Uterus (tissue), 4 donors: ENCODE measurements around the gene GDF9. TPM values are rescaled to one million over a fixed set of nuclear protein-coding genes. Genes with fewer than 3 reads are reported as not detected.

ENCODE experiments used
- DNase-seq, 2 donors: peaks; one replicate each; pipeline ENCODE4 v3.0.0-alpha.2; 2019 to 2020
- H3K27ac ChIP-seq, 2 donors: fragments of 200-600 bp; sonication (generic); 1 replicate in 1 of 2; 2 replicates in 1 of 2; pipeline ENCODE4 v1.5.1; 2016 to 2018
- H3K27me3 ChIP-seq, 2 donors: fragments of 200-600 bp; sonication (generic); one replicate each; pipeline ENCODE4 v1.5.1; 2018 to 2019; ENCODE audit warnings: control low read depth in 1 of 2
- H3K36me3 ChIP-seq, 2 donors: fragments of 200-600 bp; sonication (generic); one replicate each; pipeline ENCODE4 v1.5.1; 2019; ENCODE audit warnings: control low read depth in 1 of 2
- H3K4me1 ChIP-seq, 2 donors: fragments of 200-600 bp; sonication (generic); one replicate each; pipeline ENCODE4 v1.5.1; 2018 to 2019; ENCODE audit warnings: control low read depth in 1 of 2
- H3K4me3 ChIP-seq, 2 donors: fragments of 200-600 bp; sonication (generic); 1 replicate in 1 of 2; 2 replicates in 1 of 2; pipeline ENCODE4 v1.5.1; 2018 to 2019; ENCODE audit warnings: mild to moderate bottlenecking in 1 of 2
- H3K9me3 ChIP-seq, 2 donors: fragments of 200-600 bp; sonication (generic); one replicate each; pipeline ENCODE4 v1.5.1; 2019; ENCODE audit warnings: control low read depth in 1 of 2
- POLR2A ChIP-seq, 2 donors: fragments of 450-650 bp; IDR thresholded peaks; one replicate each; pipeline ENCODE4 v1.6.1; 2016; ENCODE audit warnings: antibody characterized with exemption in 2 of 2, mild to moderate bottlenecking in 1 of 2, moderate library complexity in 1 of 2
- intact Hi-C: fragments of 100-400 bp; cut with DNase I; formaldehyde crosslinking; loops from one replicate; pipeline ENCODE4 v1.15.1; 2023; ENCODE audit warnings: low total_unique reads
- total RNA-seq, 4 donors: library from RNA; depleted of rRNA in 3 of 4; stranded (reverse); fragments of >200 nt in 3 of 4; gene quantifications; one replicate each; pipeline versions ENCODE4 v1.1.0 to v1.2.4, GENCODE V29; 2014 to 2023
- TF ChIP-seq, protein P1 (sequence below), 4 experiments: fragments of 200-600 bp in 2 of 4; fragments of 450-650 bp in 2 of 4; sonication (generic) in 2 of 4; IDR thresholded peaks; one replicate each; pipeline ENCODE4 v1.5.1; 2016 to 2019; ENCODE audit warnings: antibody characterized with exemption in 4 of 4, mild to moderate bottlenecking in 2 of 4, moderate library complexity in 1 of 4
- donor health status: DM: yes; HTN: yes; CAD: no.

The GDF9 gene
- total RNA-seq, 4 donors from 2014 or later = 0.18 to 1.8 (median 0.62) TPM; not detected in 1

DNA sequence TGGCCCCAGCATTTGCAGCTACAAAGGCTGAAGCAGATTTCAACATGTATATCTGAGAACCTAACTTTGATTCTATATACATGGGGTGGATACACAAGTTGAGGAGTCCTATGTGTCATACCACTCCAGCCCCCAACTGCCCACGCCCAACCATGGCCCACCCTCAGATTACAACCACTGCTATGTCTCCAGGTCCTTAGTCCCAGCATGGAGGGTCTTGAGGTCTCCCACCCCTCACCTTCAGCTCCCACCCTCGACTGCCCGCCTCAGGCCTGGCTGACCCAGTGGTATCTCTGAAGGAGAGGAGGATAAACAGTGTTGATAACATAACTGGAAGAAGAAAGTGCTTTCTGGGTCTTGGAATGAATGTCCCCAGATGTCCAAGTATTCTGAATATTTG lies 44.9 kb downstream of the GDF9 start:
- H3K4me1 ChIP-seq = peaks cover 0 to 3% of the 10 kb centered on the region in 2 donors
- H3K36me3 ChIP-seq = no peaks in the 10 kb centered on the region
- TF ChIP-seq POLR2A (IDR thresholded peaks at IDR 0.05) = no peak
- TF ChIP-seq, protein P1, sequence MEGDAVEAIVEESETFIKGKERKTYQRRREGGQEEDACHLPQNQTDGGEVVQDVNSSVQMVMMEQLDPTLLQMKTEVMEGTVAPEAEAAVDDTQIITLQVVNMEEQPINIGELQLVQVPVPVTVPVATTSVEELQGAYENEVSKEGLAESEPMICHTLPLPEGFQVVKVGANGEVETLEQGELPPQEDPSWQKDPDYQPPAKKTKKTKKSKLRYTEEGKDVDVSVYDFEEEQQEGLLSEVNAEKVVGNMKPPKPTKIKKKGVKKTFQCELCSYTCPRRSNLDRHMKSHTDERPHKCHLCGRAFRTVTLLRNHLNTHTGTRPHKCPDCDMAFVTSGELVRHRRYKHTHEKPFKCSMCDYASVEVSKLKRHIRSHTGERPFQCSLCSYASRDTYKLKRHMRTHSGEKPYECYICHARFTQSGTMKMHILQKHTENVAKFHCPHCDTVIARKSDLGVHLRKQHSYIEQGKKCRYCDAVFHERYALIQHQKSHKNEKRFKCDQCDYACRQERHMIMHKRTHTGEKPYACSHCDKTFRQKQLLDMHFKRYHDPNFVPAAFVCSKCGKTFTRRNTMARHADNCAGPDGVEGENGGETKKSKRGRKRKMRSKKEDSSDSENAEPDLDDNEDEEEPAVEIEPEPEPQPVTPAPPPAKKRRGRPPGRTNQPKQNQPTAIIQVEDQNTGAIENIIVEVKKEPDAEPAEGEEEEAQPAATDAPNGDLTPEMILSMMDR (IDR thresholded peaks at IDR 0.05) = no peak
- DNase-seq = no peak
- H3K27ac ChIP-seq = no peak overlapping the region
- intact Hi-C loops = loop anchor here (10.0 kb wide), 1 partner anchor 63 kb away; no protein-coding TSS in a partner anchor
- H3K4me3 ChIP-seq = no peak overlapping the region
- no peaks in the 10 kb centered on the region for H3K9me3 ChIP-seq
- no peaks in the 10 kb centered on the region for H3K27me3 ChIP-seq

DNA sequence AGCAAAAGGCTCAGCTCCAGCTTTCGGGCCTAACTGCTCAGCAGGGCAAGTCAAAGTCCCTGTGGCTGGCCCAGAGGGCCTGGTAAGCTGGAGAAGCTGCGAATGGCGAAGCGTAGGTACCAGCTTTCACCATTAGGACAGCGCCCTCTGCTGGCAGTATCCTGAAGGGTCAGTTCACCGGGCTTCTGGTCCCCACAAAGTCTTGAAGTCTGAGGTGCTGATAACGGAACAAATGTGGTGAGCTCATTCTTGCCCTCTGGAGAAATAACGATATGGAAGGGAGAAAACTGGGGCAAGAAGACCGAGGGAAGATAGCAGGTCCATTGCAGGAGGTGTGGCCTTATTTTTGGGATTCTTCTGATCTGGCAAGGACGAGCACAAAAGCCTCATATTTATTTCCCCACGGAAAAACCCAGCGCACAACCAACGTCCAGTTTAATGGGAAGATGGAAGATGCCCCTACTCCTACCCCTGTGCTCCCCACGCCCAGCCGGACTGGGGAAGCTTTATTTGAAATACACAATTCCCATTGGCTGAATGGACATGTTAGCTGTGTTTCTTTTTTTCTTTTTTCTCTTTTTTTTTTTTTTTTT lies 46.0 kb downstream of the GDF9 start:
- no peak overlapping the region for H3K4me3 ChIP-seq
- peak overlapping the region in 1 of 2 donors; percentile 30 for H3K27ac ChIP-seq
- peak; percentile 86 to 91 for DNase-seq
- TF ChIP-seq, protein P1 (IDR thresholded peaks at IDR 0.05) = peak; percentile 84 to 86 (median 84)
- no peak for TF ChIP-seq POLR2A (IDR thresholded peaks at IDR 0.05)
- H3K4me1 ChIP-seq = peaks cover 0 to 3% of the 10 kb centered on the region in 2 donors
- no peaks in the 10 kb centered on the region for H3K27me3 ChIP-seq
- intact Hi-C loops = loop anchor here (10.0 kb wide), 1 partner anchor 65 kb away; no protein-coding TSS in a partner anchor
- no peaks in the 10 kb centered on the region for H3K36me3 ChIP-seq
- H3K9me3 ChIP-seq = no peaks in the 10 kb centered on the region

DNA sequence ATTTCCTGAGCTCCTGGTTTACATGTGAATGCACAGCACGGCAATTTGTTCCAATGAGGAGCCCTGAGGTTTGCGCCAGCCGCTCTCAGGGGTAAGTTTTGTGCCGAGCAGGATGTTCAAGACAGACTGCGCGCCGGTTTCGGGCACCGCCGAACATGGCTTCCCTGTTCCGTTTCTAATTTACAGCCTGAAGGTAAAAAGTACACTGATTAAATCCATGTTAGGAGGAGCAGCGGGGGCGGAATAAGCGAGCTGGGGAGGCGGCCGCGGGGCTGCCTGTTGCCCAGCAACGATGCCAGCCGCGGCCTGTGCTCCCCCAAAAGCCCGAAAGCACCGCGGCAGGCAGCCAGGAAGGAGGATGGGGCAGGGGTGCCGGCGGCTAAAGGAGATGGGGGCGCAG lies 46.8 kb downstream of the GDF9 start:
- Histone ChIP-seq H3K4me1 (peaks cover 0 to 3% of the 10 kb centered on the region in 2 donors), H3K4me3 (peak overlapping the region; percentile 9 to 11), H3K27ac (peak overlapping the region in 1 of 2 donors; percentile 30), H3K27me3 (peaks cover 0 to 3% of the 10 kb centered on the region in 2 donors), H3K9me3 (no peaks in the 10 kb centered on the region), H3K36me3 (no peaks in the 10 kb centered on the region)
- DNase-seq = peak in 1 of 2 donors; percentile 21
- TF ChIP-seq POLR2A (IDR thresholded peaks at IDR 0.05) = no peak
- TF ChIP-seq, protein P1 (IDR thresholded peaks at IDR 0.05) = no peak
- intact Hi-C loops = no loop called here

DNA sequence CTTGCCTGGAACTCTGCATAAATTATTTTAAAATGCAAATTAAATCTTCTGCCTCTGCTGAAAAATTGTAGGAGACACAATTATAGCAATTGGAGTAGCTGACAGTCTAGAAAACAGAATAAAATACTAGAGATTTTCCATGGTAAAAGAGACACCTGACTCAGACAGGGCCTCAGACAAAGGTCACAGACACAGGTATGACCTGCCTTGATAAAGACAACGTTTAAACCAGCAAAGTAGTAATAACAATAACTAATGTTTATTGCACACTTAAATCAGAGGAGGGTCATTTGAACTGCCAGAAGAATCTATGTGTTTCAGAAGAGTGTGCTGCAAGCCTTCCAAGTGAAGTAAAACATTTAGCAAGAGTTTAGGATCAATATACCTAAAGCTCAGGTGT lies 49.3 kb downstream of the GDF9 start:
- intact Hi-C loops = no loop called here

DNA sequence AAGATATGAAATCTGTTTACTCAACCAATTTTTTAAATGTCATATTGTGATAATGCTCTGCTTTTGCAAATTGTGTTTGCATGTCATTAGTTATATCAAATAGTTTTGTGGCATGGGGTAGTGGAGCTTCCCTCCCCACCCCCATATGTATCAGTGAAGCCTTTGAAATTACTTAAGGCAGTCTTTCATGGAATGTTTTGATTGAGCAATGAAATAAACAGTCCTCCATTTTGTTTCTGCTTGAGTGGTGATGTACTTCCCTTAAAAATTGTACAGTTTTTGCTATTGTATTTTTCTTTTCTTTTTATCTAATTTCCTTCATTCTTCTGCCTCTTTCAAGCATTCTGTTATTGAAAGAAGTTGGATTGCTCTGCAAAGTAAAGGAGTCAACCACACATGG lies 49.7 kb downstream of the GDF9 start:
- Histone ChIP-seq H3K36me3 (no peaks in the 10 kb centered on the region), H3K4me3 (no peak overlapping the region), H3K27ac (no peak overlapping the region), H3K27me3 (peaks cover 15 to 27% of the 10 kb centered on the region in 2 donors), H3K9me3 (no peaks in the 10 kb centered on the region), H3K4me1 (peaks cover 0 to 7% of the 10 kb centered on the region in 2 donors)
- TF ChIP-seq POLR2A (IDR thresholded peaks at IDR 0.05) = no peak
- TF ChIP-seq, protein P1 (IDR thresholded peaks at IDR 0.05) = no peak
- DNase-seq = no peak
- intact Hi-C loops = no loop called here

More for the DNA sequence above, 49.3 kb downstream of the GDF9 start:
- Histone ChIP-seq H3K27ac (no peak overlapping the region), H3K4me3 (no peak overlapping the region), H3K36me3 (no peaks in the 10 kb centered on the region), H3K9me3 (no peaks in the 10 kb centered on the region), H3K4me1 (peaks cover 0 to 7% of the 10 kb centered on the region in 2 donors), H3K27me3 (peaks cover 10 to 23% of the 10 kb centered on the region in 2 donors)
- TF ChIP-seq POLR2A (IDR thresholded peaks at IDR 0.05) = no peak
- TF ChIP-seq, protein P1 (IDR thresholded peaks at IDR 0.05) = no peak
- DNase-seq = no peak
